Thymus (tissue), 11 donors: ENCODE measurements around the gene EIF3K. TPM values are rescaled to one million over a fixed set of nuclear protein-coding genes. Genes with fewer than 3 reads are reported as not detected.

Source experiments
- DNase-seq, 9 donors: peaks; one replicate each; pipeline ENCODE4 v3.0.0-alpha.2; 2013; ENCODE audit warnings: low spot score in 9 of 9, low read depth in 6 of 9, missing footprints in 1 of 9
- H3K27ac ChIP-seq, 2 donors: one replicate each; pipeline ENCODE4 v1.5.1; 2013; ENCODE audit warnings: control low read depth in 1 of 2, low read depth in 1 of 2, low read length in 1 of 2, mild to moderate bottlenecking in 1 of 2, moderate library complexity in 1 of 2
- H3K27me3 ChIP-seq, 2 donors: one replicate each; pipeline ENCODE4 v1.5.1; 2013; ENCODE audit warnings: low read length in 1 of 2; ENCODE audit not compliant: control insufficient read depth in 2 of 2, insufficient read depth in 1 of 2
- H3K36me3 ChIP-seq, 2 donors: one replicate each; pipeline ENCODE4 v1.5.1; 2013; ENCODE audit warnings: low read length in 1 of 2, mild to moderate bottlenecking in 1 of 2, moderate library complexity in 1 of 2; ENCODE audit not compliant: control insufficient read depth in 2 of 2, insufficient read depth in 2 of 2
- H3K4me1 ChIP-seq, 2 donors: one replicate each; pipeline ENCODE4 v1.5.1; 2013; ENCODE audit warnings: low read length in 2 of 2; ENCODE audit not compliant: control insufficient read depth in 2 of 2, insufficient read depth in 2 of 2
- H3K4me3 ChIP-seq, 2 donors: one replicate each; pipeline ENCODE4 v1.5.1; 2013; ENCODE audit warnings: low read length in 2 of 2, control low read depth in 1 of 2, mild to moderate bottlenecking in 1 of 2
- H3K9me3 ChIP-seq, 2 donors: one replicate each; pipeline ENCODE4 v1.5.1; 2013; ENCODE audit warnings: low read length in 1 of 2, mild to moderate bottlenecking in 1 of 2; ENCODE audit not compliant: control insufficient read depth in 2 of 2, insufficient read depth in 1 of 2
- WGBS: extraction: QIAGEN DNeasy Blood & Tissue Kit; methylation state at CpG from one replicate; pipeline ENCODE4 v1.1.7; 2013; 5-methylcytosine and 5-hydroxymethylcytosine counted together
- polyA plus RNA-seq: library from polyadenylated mRNA; stranded (reverse); fragments of 200-250 nt; gene quantifications from one replicate; pipeline ENCODE4 v1.2.3, GENCODE V29; 2013
- total RNA-seq: library from RNA; stranded (reverse); fragments of 120-200 nt; gene quantifications from one replicate; pipeline ENCODE4 v1.2.4, GENCODE V29; 2013
- donor health status: healthy.

Gene EIF3K
- total and polyA plus RNA-seq, 2 donors: 268 to 317 TPM

DNA sequence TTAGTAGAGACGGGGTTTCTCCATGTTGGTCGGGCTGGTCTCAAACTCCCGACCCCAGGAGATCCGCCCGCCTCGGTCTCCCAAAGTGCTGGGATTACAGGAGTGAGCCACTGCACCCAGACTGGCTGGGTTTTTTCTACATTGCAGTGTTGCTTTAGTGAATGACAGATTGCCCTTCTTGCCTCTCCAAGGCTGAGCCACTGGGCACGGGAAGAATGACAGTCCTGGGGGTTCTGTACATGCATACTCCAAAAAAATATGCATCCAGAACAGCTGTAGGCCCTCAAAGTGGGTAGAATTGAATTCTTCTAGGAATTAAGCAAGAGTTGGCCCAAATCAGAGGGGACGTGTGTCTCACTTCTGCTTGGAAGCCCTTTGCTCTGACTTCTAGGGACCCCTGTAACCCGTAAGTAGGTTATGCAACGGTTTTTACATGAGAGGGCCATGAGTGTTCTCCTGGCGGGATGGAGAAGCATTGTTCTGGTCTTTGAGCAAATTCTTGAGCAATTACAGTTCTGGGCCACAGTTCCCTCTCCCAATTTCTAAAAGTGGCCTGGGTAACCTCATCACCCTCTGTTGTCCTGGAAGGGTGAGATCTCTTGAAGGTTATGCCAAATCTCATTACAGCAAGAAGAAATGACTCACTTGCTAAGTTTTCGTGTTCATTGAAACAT, 32.1 kb downstream of the EIF3K start:
- Histone ChIP-seq H3K9me3 (peaks cover 0 to 3% of the 10 kb centered on the region in 2 donors), H3K36me3 (no peaks in the 10 kb centered on the region), H3K4me1 (peaks cover 9 to 42% of the 10 kb centered on the region in 2 donors), H3K27me3 (peaks cover 54 to 84% of the 10 kb centered on the region in 2 donors), H3K4me3 (no peak overlapping the region), H3K27ac (no peak overlapping the region)
- DNase-seq: no peak
- WGBS: 96% methylated on average over 12 of the region's 12 CpGs

- no peak overlapping the region for H3K27ac ChIP-seq
- peaks cover 10 to 51% of the 10 kb centered on the region in 2 donors for H3K4me1 ChIP-seq
- H3K4me3 ChIP-seq: no peak overlapping the region
- peaks cover 56 to 91% of the 10 kb centered on the region in 2 donors for H3K27me3 ChIP-seq
- H3K36me3 ChIP-seq: no peaks in the 10 kb centered on the region
- DNase-seq: no peak
- WGBS: 84% methylated on average over 7 of the region's 7 CpGs
- peaks cover 0 to 3% of the 10 kb centered on the region in 2 donors for H3K9me3 ChIP-seq
These were observed 34.1 kb downstream of the EIF3K start for GRCh38 chr19:38653028-38653571.

DNA sequence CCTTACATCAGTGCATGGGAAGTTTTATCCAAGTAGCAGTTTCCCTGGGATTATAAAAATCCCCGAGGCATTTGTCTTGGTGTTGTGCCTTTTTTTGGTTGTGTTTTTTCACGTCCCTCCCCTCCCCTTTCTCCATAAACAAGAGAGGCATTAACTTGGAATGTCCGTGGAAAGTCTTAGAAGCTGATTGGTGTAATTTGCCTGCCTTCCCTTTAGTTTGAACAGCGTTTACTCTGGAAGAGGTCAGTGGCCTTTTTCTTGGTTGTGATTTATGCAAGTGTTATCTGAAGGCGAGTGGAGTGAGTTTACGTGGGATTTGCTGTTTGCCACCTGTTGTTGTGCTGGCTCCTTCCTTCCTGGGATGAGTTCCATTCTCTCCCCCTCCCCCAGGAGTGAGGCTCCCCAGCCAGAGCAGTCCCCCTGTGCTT, 35.7 kb downstream of the EIF3K start:
- Histone ChIP-seq H3K4me3 (no peak overlapping the region), H3K4me1 (peaks cover 2 to 42% of the 10 kb centered on the region in 2 donors), H3K27ac (no peak overlapping the region), H3K27me3 (peaks cover 64 to 91% of the 10 kb centered on the region in 2 donors), H3K36me3 (no peaks in the 10 kb centered on the region), H3K9me3 (peaks cover 0 to 3% of the 10 kb centered on the region in 2 donors)
- WGBS: 94% methylated on average over 6 of the region's 6 CpGs
- DNase-seq: no peak

- no peak overlapping the region for H3K4me3 ChIP-seq
- no peak for DNase-seq
- H3K4me1 ChIP-seq: peaks cover 2 to 35% of the 10 kb centered on the region in 2 donors
- no peaks in the 10 kb centered on the region for H3K36me3 ChIP-seq
- H3K9me3 ChIP-seq: peaks cover 0 to 3% of the 10 kb centered on the region in 2 donors
- WGBS: 78% methylated on average over 5 of the region's 5 CpGs
- no peak overlapping the region for H3K27ac ChIP-seq
- peaks cover 66 to 91% of the 10 kb centered on the region in 2 donors for H3K27me3 ChIP-seq
These were observed 36.3 kb downstream of the EIF3K start for GRCh38 chr19:38655148-38655824.

GRCh38 chr19:38656171-38656981, 37.4 kb downstream of the EIF3K start:
- 83% methylated on average over 7 of the region's 7 CpGs for WGBS
- Histone ChIP-seq H3K9me3 (peaks cover 0 to 3% of the 10 kb centered on the region in 2 donors), H3K27me3 (peaks cover 67 to 91% of the 10 kb centered on the region in 2 donors), H3K27ac (no peak overlapping the region), H3K4me3 (no peak overlapping the region), H3K4me1 (peaks cover 2 to 33% of the 10 kb centered on the region in 2 donors), H3K36me3 (no peaks in the 10 kb centered on the region)
- DNase-seq: peak; percentile 55 to 94 (median 73)

DNA sequence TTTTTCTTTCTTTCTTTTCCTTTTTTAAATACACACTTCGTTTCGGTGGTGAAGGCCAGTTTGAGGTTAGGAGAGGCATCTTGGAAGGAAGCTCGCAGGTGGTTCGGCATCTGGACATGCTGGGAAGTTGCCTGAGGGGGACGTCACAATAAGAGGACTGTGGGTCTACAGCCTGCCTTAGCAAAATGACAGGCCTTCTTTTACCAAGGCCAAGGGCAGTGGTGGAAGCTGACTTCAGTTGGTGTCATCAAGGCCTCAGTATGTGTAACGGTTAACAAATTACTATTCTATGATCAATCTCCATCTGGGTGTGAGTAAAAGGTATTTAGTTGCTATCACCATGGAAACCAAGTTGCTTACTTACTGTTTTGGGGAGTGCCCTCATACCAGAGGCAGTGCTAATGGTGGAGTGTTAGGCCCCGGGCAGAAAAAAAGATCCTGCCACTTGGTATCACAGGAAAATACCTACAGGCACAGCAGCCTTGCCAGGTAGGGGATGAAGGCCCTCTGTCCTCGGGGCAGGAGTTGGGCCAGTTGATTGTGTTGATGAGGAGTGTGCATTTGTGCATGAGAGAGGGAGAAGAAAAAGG, 38.7 kb downstream of the EIF3K start:
- DNase-seq: no peak
- WGBS: 89% methylated on average over 8 of the region's 8 CpGs
- Histone ChIP-seq H3K4me3 (no peak overlapping the region), H3K4me1 (peaks cover 2 to 32% of the 10 kb centered on the region in 2 donors), H3K27ac (no peak overlapping the region), H3K27me3 (peaks cover 74 to 89% of the 10 kb centered on the region in 2 donors), H3K9me3 (peaks cover 0 to 3% of the 10 kb centered on the region in 2 donors), H3K36me3 (no peaks in the 10 kb centered on the region)

DNA sequence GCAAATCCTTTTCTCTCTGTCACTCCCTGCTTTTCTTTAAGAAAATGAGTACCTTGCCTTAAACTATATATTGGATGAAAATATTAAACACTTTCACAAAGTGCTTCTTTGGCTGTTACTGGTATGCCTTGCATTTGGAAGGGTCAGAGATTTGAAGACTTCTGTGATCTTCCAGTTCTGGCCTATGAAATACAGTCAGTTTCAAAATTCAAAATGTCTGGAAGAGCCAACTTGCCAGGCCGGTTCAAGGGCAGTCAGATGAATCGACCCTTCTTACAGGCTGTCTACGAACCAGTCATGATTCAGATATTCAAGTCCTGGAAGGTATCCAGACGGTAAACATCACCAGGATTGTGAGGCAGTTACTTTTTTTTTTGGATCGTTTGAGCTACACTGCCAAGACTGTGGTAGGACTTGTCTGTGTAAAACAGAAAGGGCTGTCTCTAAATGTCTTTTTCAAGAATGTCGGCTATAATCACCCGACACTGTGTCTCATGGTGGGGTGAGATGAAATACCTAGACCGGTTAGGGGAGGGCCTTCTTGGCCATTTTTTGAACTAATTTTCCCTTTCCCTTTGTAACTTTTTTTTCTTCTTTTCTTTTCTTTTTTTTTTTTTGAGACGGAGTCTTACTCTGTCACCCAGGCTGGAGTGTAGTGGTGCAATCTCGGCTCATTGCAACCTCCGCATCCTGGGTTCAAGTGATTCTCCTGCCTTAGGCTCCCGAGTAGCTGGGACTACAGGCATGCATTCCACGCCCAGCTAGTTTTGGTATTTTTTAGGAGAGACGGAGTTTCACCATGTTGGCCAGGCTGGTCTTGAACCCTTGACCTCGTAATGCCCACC, 39.7 kb downstream of the EIF3K start:
- H3K36me3 ChIP-seq: no peaks in the 10 kb centered on the region
- DNase-seq: no peak
- H3K27ac ChIP-seq: peak overlapping the region in 1 of 2 donors; percentile 71
- H3K4me3 ChIP-seq: no peak overlapping the region
- peaks cover 0 to 3% of the 10 kb centered on the region in 2 donors for H3K9me3 ChIP-seq
- 94% methylated on average over 15 of the region's 15 CpGs for whole genome bisulfite sequencing
- H3K4me1 ChIP-seq: peaks cover 2 to 37% of the 10 kb centered on the region in 2 donors
- H3K27me3 ChIP-seq: peaks cover 74 to 89% of the 10 kb centered on the region in 2 donors

DNA sequence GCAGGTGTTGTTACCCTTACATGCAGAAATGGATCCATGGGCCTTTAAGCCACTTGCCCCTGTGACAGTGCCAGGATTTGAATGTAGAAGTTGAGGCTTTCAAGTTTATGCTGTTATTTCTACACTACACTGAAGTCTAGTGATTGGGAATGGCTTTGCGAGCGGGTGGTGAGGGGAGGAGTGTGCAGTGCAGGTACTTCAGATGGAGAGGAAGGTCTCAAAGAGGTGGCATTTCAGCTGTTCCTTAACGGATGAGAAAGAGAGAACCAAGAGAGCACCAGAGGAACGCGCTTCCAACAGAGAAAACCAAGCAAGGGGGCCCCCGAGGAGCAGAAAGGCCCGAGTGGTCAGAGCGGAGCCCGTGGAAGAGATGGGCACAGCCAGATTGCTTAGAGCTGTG, 41.7 kb downstream of the EIF3K start:
- Histone ChIP-seq H3K27ac (no peak overlapping the region), H3K36me3 (no peaks in the 10 kb centered on the region), H3K4me3 (no peak overlapping the region), H3K4me1 (peaks cover 2 to 51% of the 10 kb centered on the region in 2 donors), H3K27me3 (peaks cover 55 to 89% of the 10 kb centered on the region in 2 donors), H3K9me3 (no peaks in the 10 kb centered on the region)
- 98% methylated on average over 9 of the region's 9 CpGs for WGBS
- no peak for DNase-seq
